ENCODE data around the gene CLSTN2.

DNA sequence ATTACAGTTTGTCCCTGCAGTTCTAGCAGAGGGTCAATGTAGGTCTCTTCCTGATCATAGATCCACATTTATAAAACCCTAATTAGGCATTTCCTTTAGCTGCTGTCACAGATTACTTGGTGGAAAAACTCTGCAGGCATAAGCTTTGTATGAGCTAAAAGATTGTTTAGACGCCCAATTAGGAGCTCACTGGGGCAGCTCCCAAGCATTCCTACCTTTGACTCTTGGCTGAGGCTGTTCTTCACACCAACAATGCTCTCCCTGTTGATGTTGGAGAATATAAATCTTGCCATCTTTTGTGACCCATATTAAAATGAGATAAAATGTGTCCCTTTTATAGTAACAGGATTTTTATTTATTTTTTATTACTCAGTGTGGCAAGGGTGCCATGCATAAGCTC is 594.6 kb downstream of the CLSTN2 start:
- TF ChIP-seq EZH2 (IDR thresholded peaks at IDR 0.05; ENCODE audit: borderline replicate concordance, low read length): no peak
- TF ChIP-seq, protein P1, sequence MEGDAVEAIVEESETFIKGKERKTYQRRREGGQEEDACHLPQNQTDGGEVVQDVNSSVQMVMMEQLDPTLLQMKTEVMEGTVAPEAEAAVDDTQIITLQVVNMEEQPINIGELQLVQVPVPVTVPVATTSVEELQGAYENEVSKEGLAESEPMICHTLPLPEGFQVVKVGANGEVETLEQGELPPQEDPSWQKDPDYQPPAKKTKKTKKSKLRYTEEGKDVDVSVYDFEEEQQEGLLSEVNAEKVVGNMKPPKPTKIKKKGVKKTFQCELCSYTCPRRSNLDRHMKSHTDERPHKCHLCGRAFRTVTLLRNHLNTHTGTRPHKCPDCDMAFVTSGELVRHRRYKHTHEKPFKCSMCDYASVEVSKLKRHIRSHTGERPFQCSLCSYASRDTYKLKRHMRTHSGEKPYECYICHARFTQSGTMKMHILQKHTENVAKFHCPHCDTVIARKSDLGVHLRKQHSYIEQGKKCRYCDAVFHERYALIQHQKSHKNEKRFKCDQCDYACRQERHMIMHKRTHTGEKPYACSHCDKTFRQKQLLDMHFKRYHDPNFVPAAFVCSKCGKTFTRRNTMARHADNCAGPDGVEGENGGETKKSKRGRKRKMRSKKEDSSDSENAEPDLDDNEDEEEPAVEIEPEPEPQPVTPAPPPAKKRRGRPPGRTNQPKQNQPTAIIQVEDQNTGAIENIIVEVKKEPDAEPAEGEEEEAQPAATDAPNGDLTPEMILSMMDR (conservative IDR thresholded peaks at IDR 0.05 in 1 of 2, IDR thresholded peaks at IDR 0.05 in 1 of 2; ENCODE audit: extremely low read depth in 1 of 2, insufficient read depth in 1 of 2, low read depth in 1 of 2, low read length in 2 of 2): no peak
